SK-N-SH treated with all-trans-retinoic acid at 6 μM for 48 hours (cell line): ENCODE data around the gene CATSPERD.
A peak's percentile ranks its signal among the peaks of the same experiment; 100 is the strongest.

Experiments
- ATAC-seq: fragments of 200-7000 bp; cut with Tn5 transposase; 3 replicates; pipeline ENCODE4 v1.9.1; 2020; ENCODE audit warnings: mild to moderate bottlenecking, moderate library complexity
- ARNTL ChIP-seq: fragments of 450-650 bp; formaldehyde crosslinking; IDR thresholded peaks from 2 replicates; pipeline ENCODE4 v1.5.0; 2020; ENCODE audit warnings: low read depth, mild to moderate bottlenecking, moderate library complexity, borderline replicate concordance
- CSDC2 ChIP-seq: fragments of 250-450 bp; sonication (Bioruptor Pico); IDR thresholded peaks from 2 replicates; pipeline ENCODE4 v1.5.0; 2020; ENCODE audit warnings: mild to moderate bottlenecking, moderate library complexity
- CSRNP3 ChIP-seq: fragments of 250-450 bp; sonication (Bioruptor Pico); IDR thresholded peaks from 2 replicates; pipeline ENCODE4 v1.5.1; 2021; ENCODE audit warnings: mild to moderate bottlenecking, moderate library complexity
- GLIS3 ChIP-seq: fragments of 250-450 bp; sonication (Bioruptor Pico); IDR thresholded peaks from 2 replicates; pipeline ENCODE4 v1.5.0; 2020; ENCODE audit warnings: mild to moderate bottlenecking, moderate library complexity
- ISL1 ChIP-seq: fragments of 250-450 bp; sonication (Bioruptor Pico); IDR thresholded peaks from 2 replicates; pipeline ENCODE4 v2.1.2; 2022; ENCODE audit warnings: mild to moderate bottlenecking, moderate library complexity
- PPARA ChIP-seq: fragments of 250-450 bp; sonication (Bioruptor Pico); IDR thresholded peaks from 2 replicates; pipeline ENCODE4 v1.5.0; 2020; ENCODE audit warnings: mild to moderate bottlenecking, borderline replicate concordance
- RARB ChIP-seq: fragments of 250-450 bp; sonication (Bioruptor Pico); IDR thresholded peaks from 2 replicates; pipeline ENCODE4 v1.8.0; 2021; ENCODE audit warnings: mild to moderate bottlenecking, moderate library complexity
- SNAI2 ChIP-seq: fragments of 250-450 bp; sonication (Bioruptor Pico); IDR thresholded peaks from 2 replicates; pipeline ENCODE4 v1.5.0; 2020; ENCODE audit warnings: mild to moderate bottlenecking, moderate library complexity
- TCF4 ChIP-seq: fragments of 250-450 bp; sonication (Bioruptor Pico); IDR thresholded peaks from 2 replicates; pipeline ENCODE4 v1.8.0; 2021; ENCODE audit warnings: mild to moderate bottlenecking, moderate library complexity, borderline replicate concordance
- TOX ChIP-seq: fragments of 250-450 bp; sonication (Bioruptor Pico); IDR thresholded peaks from 2 replicates; pipeline ENCODE4 v1.8.0; 2021; ENCODE audit warnings: mild to moderate bottlenecking, moderate library complexity, borderline replicate concordance
- TSHZ2 ChIP-seq: fragments of 250-450 bp; sonication (Bioruptor Pico); IDR thresholded peaks from 2 replicates; pipeline ENCODE4 v1.5.0; 2020; ENCODE audit warnings: mild to moderate bottlenecking, moderate library complexity
- ZC3H10 ChIP-seq: fragments of 250-450 bp; sonication (Bioruptor Pico); IDR thresholded peaks from 2 replicates; pipeline ENCODE4 v1.5.1; 2021; ENCODE audit warnings: mild to moderate bottlenecking, moderate library complexity
- ZFP30 ChIP-seq: fragments of 450-650 bp; formaldehyde crosslinking; IDR thresholded peaks from 2 replicates; pipeline ENCODE4 v1.5.0; 2022; ENCODE audit warnings: mild to moderate bottlenecking, moderate library complexity
- ZNF565 ChIP-seq: fragments of 450-650 bp; formaldehyde crosslinking; conservative IDR thresholded peaks from 2 replicates; pipeline ENCODE4 v1.5.0; 2020; ENCODE audit warnings: low read depth, mild to moderate bottlenecking, moderate library complexity
- ZNF70 ChIP-seq: fragments of 450-650 bp; formaldehyde crosslinking; IDR thresholded peaks from 2 replicates; pipeline ENCODE4 v1.5.0; 2020; ENCODE audit warnings: mild to moderate bottlenecking, moderate library complexity
- TF ChIP-seq, protein P1 (sequence below): fragments of 250-450 bp; sonication (Bioruptor Pico); IDR thresholded peaks from 2 replicates; pipeline ENCODE4 v1.8.0; 2020; ENCODE audit warnings: mild to moderate bottlenecking, moderate library complexity, borderline replicate concordance
- TF ChIP-seq, protein P2 (sequence below): fragments of 250-450 bp; sonication (Bioruptor Pico); IDR thresholded peaks from 2 replicates; pipeline ENCODE4 v1.8.0; 2021; ENCODE audit warnings: low read depth, mild to moderate bottlenecking, moderate library complexity, borderline replicate concordance
- TF ChIP-seq, protein P3 (sequence below): fragments of 250-450 bp; sonication (Bioruptor Pico); IDR thresholded peaks from 2 replicates; pipeline ENCODE4 v1.5.1; 2020; ENCODE audit warnings: low read depth, mild to moderate bottlenecking, moderate library complexity

Gene CATSPERD

GRCh38 chr19:5798244-5798643 is 77.8 kb downstream of the CATSPERD start:
- TF ChIP-seq ZC3H10: no peak
- TF ChIP-seq, protein P1, sequence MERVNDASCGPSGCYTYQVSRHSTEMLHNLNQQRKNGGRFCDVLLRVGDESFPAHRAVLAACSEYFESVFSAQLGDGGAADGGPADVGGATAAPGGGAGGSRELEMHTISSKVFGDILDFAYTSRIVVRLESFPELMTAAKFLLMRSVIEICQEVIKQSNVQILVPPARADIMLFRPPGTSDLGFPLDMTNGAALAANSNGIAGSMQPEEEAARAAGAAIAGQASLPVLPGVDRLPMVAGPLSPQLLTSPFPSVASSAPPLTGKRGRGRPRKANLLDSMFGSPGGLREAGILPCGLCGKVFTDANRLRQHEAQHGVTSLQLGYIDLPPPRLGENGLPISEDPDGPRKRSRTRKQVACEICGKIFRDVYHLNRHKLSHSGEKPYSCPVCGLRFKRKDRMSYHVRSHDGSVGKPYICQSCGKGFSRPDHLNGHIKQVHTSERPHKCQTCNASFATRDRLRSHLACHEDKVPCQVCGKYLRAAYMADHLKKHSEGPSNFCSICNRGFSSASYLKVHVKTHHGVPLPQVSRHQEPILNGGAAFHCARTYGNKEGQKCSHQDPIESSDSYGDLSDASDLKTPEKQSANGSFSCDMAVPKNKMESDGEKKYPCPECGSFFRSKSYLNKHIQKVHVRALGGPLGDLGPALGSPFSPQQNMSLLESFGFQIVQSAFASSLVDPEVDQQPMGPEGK: no peak
- no peak for TF ChIP-seq GLIS3 (CRISPR knock-in tag)
- TF ChIP-seq ZNF70 (CRISPR knock-in tag): no peak
- no peak for TF ChIP-seq TOX (CRISPR knock-in tag)
- TF ChIP-seq, protein P2, sequence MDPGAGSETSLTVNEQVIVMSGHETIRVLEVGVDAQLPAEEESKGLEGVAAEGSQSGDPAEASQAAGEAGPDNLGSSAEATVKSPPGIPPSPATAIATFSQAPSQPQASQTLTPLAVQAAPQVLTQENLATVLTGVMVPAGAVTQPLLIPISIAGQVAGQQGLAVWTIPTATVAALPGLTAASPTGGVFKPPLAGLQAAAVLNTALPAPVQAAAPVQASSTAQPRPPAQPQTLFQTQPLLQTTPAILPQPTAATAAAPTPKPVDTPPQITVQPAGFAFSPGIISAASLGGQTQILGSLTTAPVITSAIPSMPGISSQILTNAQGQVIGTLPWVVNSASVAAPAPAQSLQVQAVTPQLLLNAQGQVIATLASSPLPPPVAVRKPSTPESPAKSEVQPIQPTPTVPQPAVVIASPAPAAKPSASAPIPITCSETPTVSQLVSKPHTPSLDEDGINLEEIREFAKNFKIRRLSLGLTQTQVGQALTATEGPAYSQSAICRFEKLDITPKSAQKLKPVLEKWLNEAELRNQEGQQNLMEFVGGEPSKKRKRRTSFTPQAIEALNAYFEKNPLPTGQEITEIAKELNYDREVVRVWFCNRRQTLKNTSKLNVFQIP: no peak
- no peak for TF ChIP-seq RARB (CRISPR knock-in tag)
- TF ChIP-seq CSRNP3: no peak
- TF ChIP-seq, all 23 proteins: peak for 0
- ATAC-seq: no peak

DNA sequence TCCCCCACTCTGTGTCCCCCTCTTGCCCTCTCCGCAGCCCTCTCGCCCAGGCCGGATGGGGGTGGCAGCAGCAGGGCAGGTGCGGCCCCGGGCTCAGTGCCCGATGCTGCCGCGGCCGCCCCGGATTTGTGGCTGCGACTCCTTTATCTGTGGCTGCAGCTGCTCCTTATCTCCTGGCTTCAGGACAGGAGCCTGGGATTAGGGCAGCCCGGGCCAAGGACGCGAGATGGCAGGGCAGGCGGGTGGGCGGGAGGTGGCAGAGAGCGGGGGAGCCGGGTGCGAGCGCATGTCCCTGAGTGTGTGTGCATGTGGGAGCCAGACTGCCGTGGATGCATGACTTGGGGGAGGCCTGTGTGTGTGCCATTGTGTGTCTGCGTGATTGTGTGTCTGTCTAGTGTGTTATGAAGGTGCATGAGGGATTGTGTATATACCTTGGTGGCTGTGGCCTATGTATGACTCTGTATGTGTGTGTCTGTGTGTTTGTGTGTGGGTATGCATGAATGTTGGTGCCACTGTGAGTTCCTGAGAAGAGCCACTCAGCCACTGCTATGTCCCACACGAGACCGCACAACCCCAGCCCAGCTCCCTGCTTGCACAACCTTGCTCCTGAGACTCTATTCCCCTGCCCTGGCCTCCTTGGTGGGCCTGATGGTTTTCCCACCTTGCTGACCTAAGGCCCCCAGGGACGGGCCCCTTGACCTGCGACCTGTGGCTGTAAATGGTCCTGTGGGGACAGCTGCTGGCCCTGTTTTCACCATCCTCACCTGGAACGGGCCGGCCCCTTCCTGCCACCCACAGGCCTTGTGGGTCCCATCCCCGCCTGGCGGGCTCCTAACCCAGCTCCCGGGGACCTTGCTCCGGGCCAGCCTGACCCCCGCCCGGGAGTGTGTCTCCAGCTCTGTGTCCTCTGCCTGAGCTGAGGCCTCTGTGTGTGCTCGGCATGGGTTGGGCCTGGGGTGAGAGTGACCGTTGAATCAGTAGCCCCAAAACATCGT is 79.1 kb downstream of the CATSPERD start:
- ATAC-seq: no peak
- TF ChIP-seq SNAI2 (0 out of 2 replicates have a peak, but pooled peaks have one; percentile 36), ISL1 (CRISPR knock-in tag) (no peak), TSHZ2 (CRISPR knock-in tag) (peak; percentile 68; the same call in 1 of the 2 replicates), TCF4 (CRISPR knock-in tag) (peak; percentile 80)

GRCh38 chr19:5800361-5801270 is 80.2 kb downstream of the CATSPERD start:
- no peak for ATAC-seq
- TF ChIP-seq ZNF70 (CRISPR knock-in tag) (no peak), ZNF565 (no peak), PPARA (CRISPR knock-in tag) (no peak), CSDC2 (CRISPR knock-in tag) (no peak), TCF4 (CRISPR knock-in tag) (no peak), TOX (CRISPR knock-in tag) (no peak), TSHZ2 (CRISPR knock-in tag) (no peak), CSRNP3 (no peak), ISL1 (CRISPR knock-in tag) (no peak), ARNTL (CRISPR knock-in tag) (no peak), ZFP30 (no peak), SNAI2 (no peak)
- TF ChIP-seq, protein P3, sequence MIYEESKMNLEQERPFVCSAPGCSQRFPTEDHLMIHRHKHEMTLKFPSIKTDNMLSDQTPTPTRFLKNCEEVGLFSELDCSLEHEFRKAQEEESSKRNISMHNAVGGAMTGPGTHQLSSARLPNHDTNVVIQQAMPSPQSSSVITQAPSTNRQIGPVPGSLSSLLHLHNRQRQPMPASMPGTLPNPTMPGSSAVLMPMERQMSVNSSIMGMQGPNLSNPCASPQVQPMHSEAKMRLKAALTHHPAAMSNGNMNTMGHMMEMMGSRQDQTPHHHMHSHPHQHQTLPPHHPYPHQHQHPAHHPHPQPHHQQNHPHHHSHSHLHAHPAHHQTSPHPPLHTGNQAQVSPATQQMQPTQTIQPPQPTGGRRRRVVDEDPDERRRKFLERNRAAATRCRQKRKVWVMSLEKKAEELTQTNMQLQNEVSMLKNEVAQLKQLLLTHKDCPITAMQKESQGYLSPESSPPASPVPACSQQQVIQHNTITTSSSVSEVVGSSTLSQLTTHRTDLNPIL: no peak
